Measurements from ENCODE around the gene HAUS2.
A peak's percentile ranks its signal among the peaks of the same experiment; 100 is the strongest.
"Not testable (repeated sequence)": the region's sequence is repeated elsewhere in the genome, so short reads cannot be mapped to it uniquely, and the experiment has no call there.

The HAUS2 gene

GRCh38 chr15:42576040-42576594 lies 27.5 kb downstream of the HAUS2 start:
- no peak for DNase-seq

GRCh38 chr15:42576776-42577175 lies 28.1 kb downstream of the HAUS2 start:
- no peak for DNase-seq

GRCh38 chr15:42577514-42578031 lies 28.9 kb downstream of the HAUS2 start:
- no peak for DNase-seq

GRCh38 chr15:42578984-42579537 lies 30.4 kb downstream of the HAUS2 start:
- no peak for DNase-seq

- DNase-seq, result peak; percentile 68
Measured at GRCh38 chr15:42581272-42581730, 32.7 kb downstream of the HAUS2 start.

- no peak for DNase-seq
Measured at GRCh38 chr15:42582569-42583375, 34.1 kb downstream of the HAUS2 start.

GRCh38 chr15:42584031-42584765 lies 35.6 kb downstream of the HAUS2 start:
- DNase-seq, result no peak

GRCh38 chr15:42590619-42591237 lies 42.1 kb downstream of the HAUS2 start:
- no peak for DNase-seq

- DNase-seq, result no peak
Measured at GRCh38 chr15:42591238-42591934, 42.7 kb downstream of the HAUS2 start.

GRCh38 chr15:42592716-42593115 lies 44.1 kb downstream of the HAUS2 start:
- DNase-seq, result no peak

GRCh38 chr15:42593143-42593542 lies 44.5 kb downstream of the HAUS2 start:
- DNase-seq, result no peak

- no peak for DNase-seq
Measured at GRCh38 chr15:42594095-42594494, 45.5 kb downstream of the HAUS2 start.

GRCh38 chr15:42595626-42596240 lies 47.1 kb downstream of the HAUS2 start:
- no peak for DNase-seq

GRCh38 chr15:42601316-42601715 lies 52.7 kb downstream of the HAUS2 start:
- not testable (repeated sequence) for DNase-seq

- DNase-seq, result no peak
Measured at GRCh38 chr15:42602501-42602900, 53.9 kb downstream of the HAUS2 start.

GRCh38 chr15:42603978-42604377 lies 55.3 kb downstream of the HAUS2 start:
- no peak for DNase-seq

GRCh38 chr15:42604894-42605744 lies 56.5 kb downstream of the HAUS2 start:
- no peak for DNase-seq

GRCh38 chr15:42605796-42606195 lies 57.2 kb downstream of the HAUS2 start:
- no peak for DNase-seq

GRCh38 chr15:42608110-42608531 lies 59.5 kb downstream of the HAUS2 start:
- DNase-seq, result peak; percentile 3

GRCh38 chr15:42608752-42609488 lies 60.3 kb downstream of the HAUS2 start:
- no peak for DNase-seq
